Right kidney (tissue), 1 donor: ENCODE data around the gene MTREX.

Source experiments
- DNase-seq: peaks from one replicate; pipeline ENCODE4 v3.0.0-alpha.2; 2016

MTREX gene

GRCh38 chr5:55324006-55324405 is 16.2 kb downstream of the MTREX start:
- no peak for DNase-seq

- no peak for DNase-seq
These were observed 17.1 kb downstream of the MTREX start for GRCh38 chr5:55324815-55325418.

- DNase-seq: no peak
These were observed 17.8 kb downstream of the MTREX start for GRCh38 chr5:55325621-55326020.

- no peak for DNase-seq
These were observed 19.5 kb downstream of the MTREX start for GRCh38 chr5:55327281-55327680.

GRCh38 chr5:55331321-55331720 is 23.5 kb downstream of the MTREX start:
- no peak for DNase-seq

- no peak for DNase-seq
These were observed 25.2 kb downstream of the MTREX start for GRCh38 chr5:55333017-55333416.

GRCh38 chr5:55333811-55334210 is 26.0 kb downstream of the MTREX start:
- no peak for DNase-seq

- no peak for DNase-seq
These were observed 30.4 kb downstream of the MTREX start for GRCh38 chr5:55338092-55338613.

GRCh38 chr5:55338810-55339243 is 31.0 kb downstream of the MTREX start:
- no peak for DNase-seq

GRCh38 chr5:55343107-55343506 is 35.3 kb downstream of the MTREX start:
- no peak for DNase-seq

GRCh38 chr5:55343609-55344008 is 35.8 kb downstream of the MTREX start:
- DNase-seq: no peak

- DNase-seq: no peak
These were observed 36.7 kb downstream of the MTREX start for GRCh38 chr5:55344392-55344992.

GRCh38 chr5:55345327-55345726 is 37.5 kb downstream of the MTREX start:
- no peak for DNase-seq

GRCh38 chr5:55347786-55348185 is 40.0 kb downstream of the MTREX start:
- no peak for DNase-seq

GRCh38 chr5:55350754-55351153 is 43.0 kb downstream of the MTREX start:
- DNase-seq: no peak

GRCh38 chr5:55356896-55357295 is 49.1 kb downstream of the MTREX start:
- DNase-seq: no peak

GRCh38 chr5:55360190-55360589 is 52.4 kb downstream of the MTREX start:
- DNase-seq: no peak

GRCh38 chr5:55363856-55364255 is 56.1 kb downstream of the MTREX start:
- no peak for DNase-seq

- no peak for DNase-seq
These were observed 56.8 kb downstream of the MTREX start for GRCh38 chr5:55364537-55365055.

GRCh38 chr5:55370291-55370925 is 62.6 kb downstream of the MTREX start:
- DNase-seq: no peak

GRCh38 chr5:55371145-55371544 is 63.4 kb downstream of the MTREX start:
- DNase-seq: no peak

GRCh38 chr5:55372130-55372925 is 64.5 kb downstream of the MTREX start:
- DNase-seq: no peak

- no peak for DNase-seq
These were observed 70.0 kb downstream of the MTREX start for GRCh38 chr5:55377810-55378209.
